ENCODE measurements around the gene ERCC4.
A peak's percentile ranks its signal among the peaks of the same experiment; 100 is the strongest.

Gene ERCC4

DNA sequence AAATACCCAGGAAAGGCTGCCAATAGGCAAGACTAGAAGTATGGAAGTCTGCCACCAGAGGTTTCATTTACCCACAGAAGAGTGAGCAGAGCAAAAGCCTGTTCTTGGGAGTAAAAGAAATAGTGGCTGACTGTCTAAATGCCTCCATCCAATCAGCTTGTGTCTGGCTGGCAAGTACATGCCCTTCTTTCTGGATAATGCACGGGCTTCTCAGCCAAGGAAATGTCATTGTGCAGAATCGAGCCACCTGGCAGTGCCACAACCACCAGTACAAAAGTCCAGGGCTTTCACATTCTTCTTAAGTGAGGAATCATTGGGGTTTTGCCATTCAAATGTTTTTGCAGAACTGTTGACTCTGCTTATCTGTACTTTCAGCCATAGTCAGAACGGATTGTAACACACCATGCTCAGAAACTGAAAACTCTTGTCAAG is 10.1 kb upstream of the ERCC4 start:
- peak in 32 of 51 donors; percentile 2 to 77 (median 32) for DNase-seq

DNA sequence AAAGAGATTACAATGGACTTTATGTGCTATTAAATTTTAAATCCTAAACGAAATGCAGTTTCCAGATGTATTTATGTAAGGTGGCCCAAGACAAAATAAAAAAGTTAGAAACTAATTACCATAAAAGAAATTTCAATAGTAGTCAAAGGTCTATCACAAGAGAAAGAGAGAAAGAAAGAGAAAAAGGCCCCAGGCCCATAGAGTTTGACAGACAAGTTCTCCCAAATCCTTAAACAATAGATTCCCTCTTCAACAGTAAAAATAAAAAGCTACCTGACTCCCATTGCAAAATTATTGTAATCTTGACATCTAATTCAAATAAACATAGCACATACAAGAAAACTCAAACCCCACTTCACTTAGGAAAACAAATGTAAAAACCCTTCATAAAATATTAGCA is 8.6 kb upstream of the ERCC4 start:
- DNase-seq = no peak

DNA sequence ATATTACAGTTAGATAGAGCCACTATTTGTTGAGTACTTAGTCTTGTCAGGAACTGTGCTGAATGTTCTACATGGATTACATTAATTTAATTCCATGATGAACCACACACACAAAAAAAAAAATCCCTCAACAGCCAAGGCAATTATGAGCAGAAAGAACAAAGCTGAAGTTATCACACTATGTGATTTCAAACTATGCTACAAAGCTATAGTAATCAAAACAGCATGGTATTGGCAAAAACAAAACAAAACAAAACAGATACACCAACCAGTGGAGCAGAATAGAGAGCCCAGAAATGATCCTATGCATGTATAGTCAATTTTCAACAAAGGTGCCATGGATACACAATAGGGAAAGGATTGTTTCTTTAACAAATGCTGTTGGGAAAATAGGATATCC is 8.1 kb upstream of the ERCC4 start:
- DNase-seq = no peak

DNA sequence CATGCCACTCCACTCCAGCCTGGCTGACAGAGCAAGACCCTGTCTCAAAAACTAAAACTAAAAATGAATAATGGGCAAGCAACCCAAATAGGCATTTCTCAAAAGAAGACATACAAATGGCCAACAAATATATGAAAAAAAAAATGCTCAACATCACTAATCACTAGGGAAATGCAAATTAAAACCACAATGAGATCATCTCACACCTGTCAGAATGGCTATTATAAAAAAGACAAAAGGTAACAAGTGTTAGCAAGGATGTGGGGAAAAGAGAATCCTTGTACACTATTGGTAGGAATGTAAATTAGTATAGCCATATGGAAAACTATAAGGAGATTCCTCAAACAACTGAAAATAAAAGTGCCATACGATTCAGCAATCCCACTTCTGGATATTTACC is 7.1 kb upstream of the ERCC4 start:
- DNase-seq = no peak

DNA sequence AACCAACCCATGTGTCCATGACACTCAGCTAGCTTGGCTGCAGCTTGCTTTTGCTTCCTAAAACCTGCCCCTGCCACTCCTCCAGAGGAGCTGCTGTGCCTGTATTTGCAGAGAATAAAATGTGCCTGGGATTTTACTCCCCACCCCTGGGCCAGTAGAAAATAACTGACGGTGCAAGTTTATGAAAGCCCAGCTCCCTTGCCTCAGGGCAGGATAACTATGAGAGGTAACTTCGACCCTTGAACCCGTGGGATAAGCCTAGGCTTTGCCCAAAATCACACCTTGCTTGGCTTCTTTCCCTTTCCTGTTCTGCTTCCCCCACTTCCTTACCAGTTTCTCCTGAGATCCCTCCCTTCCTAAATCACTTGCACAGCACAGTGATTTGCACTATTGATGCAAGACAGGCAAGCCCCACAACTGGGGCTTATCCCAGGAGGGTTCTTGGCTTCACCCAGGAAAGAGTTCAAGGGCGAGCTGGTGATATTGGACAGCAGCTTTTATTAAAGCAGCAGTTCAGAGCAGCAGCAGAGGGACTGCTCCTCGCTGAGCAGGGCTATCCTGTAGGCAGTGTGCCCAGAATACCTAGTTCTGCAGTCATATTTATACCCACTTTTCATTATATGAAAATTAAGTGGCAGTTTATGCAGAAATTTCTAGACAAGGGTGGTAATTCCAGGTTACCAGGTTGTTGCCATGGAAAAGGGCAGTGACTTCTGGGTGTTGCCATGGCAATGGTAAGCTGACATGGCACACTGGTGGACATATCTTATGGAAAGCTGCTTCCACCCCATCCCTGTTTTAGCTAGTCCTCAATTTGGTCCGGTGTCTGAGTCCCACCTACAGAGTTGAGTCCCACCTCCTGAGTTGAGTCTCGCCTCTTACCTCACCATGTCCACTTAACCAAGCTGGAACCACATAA is 6.3 kb upstream of the ERCC4 start:
- DNase-seq = no peak

DNA sequence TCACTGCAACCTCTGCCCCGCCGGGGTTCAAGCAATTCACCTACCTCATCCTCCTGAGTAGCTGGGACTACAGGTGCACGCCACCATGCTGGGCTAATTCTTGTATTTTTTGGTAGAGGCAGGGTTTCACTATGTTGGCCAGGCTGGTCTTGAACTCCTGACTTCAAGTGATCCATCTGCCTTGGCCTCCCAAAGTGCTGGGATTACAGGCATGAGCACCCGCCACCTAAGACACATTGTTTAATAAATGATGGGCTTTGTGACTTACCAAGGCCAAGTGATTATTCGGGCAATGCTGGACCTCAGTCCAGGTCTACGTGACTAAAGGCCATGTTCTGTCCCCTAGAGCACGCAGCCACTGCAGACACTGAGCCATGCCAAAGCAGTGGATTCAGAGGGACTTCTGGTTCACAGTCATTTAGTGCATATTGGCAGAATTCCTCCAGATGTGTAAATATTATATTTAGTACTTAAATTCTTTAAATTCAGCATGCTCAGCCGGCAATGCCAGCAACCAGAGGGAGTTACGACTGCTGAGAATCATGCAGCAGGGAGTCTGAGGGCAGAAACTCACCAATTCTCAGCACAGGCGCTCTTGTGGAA is 4.8 kb upstream of the ERCC4 start:
- no peak for DNase-seq

DNA sequence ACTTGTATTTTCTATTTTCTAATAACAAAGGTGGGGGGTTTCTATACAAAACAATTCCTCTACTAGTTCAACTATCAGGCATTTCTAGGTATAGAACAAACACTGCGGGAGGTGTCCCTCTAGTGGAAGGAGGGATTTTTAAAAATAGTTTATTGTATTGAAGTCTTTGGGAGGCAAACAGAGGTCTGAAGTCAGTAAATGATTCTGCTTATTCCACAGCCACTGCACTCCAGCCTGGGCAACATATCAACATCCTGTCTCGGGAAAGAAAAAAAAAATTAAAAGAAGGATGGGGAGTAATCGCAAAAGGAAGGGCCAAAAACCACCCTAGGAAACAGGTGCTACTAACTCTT is 648 bp upstream of the ERCC4 start:
- DNase-seq = peak in 2 of 51 donors; percentile 57 to 58

DNA sequence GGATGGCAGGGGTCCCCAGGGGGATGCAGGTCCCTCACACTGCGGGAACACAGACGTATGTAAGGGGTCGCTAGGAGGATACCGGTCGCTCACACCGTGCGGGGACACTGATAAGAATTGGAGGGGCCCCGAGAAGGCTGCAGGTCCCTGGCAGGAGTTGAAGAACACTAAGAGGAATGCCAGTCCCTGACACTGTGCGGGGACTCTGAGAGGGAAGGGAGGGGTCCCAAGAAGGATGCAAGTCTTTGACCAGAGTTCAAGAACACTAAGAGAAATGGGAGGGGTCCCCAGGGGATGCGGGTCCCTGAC is 510 bp downstream of the ERCC4 start:
- DNase-seq = no peak

DNA sequence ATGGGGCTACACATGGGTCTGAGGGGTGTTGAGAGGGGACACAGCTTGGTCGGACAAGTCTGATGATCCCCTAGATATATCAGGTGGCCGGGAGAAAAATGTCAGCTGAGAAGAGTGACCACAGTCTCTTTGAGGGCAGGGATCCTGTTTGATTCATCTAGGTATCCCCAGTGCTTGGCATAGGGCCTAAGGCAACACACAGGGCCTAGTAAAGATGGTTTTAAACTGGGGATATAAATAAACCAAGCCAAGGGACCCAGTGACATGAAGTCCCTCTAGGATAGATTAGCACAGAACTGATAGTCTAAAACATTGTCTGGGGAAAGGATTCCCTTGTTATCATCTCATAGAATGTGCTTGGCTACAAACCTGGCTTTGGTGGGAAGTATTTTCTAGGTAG is 1.4 kb downstream of the ERCC4 start:
- no peak for DNase-seq

DNA sequence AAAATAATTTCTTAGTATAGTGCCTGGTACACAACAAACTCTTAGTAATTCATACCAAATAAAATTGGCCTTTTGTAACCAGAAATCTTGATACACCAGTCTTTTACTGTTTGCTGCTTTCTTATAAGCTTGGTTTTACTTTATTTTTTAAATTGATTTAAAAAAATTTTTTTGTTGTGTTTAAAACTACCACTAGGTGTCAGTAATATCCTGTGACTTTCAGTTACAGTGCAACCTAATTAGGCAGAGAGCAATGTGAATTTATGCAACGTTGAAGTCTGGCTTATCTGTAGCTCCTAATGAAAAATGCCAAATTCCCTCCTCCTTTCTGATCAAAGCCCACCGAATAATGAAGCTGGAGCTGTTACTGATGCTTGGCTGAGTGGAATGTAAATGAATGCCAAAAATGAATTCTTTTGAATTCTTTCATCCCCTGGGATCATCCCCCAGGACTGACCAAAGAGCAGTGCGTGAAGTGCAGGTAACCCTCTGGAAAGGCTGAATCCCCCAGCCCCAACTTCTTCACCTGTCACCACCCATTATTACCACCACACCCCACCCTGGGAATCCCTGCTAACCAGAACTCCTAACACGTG is 3.8 kb downstream of the ERCC4 start:
- DNase-seq = peak in 2 of 51 donors; percentile 4 to 32

DNA sequence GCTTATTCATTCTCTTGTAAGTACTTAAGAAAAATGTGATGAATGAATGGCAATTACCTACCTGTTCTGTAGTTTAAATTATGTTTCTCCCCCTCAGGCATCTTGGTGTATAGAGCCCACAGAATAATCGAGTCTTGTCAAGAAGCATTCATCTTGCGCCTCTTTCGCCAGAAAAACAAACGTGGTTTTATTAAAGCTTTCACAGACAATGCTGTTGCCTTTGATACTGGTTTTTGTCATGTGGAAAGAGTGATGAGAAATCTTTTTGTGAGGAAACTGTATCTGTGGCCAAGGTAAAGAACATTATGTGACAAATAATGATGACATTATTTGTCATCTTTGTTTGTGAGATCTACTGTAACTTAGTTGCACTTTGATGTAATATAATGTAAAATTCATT is 6.5 kb downstream of the ERCC4 start:
- no peak for DNase-seq

DNA sequence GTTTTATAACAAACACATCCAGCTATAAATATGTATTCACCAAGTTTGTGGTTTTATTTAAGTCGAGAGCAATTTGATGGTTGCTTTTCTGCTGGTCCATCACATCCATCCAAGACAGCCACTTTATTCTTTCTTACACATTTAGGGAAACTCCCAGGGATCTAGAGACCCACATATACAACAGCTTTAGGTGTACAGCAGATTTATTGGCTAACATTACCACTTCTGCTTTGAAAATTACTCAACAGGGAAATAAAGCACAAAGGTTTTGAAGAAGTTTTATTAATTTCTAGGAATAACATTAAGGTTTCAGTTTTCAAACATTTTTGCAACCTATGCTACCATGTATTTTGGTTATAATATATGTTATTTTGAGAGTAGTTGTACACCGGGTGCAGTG is 6.9 kb downstream of the ERCC4 start:
- DNase-seq = no peak

DNA sequence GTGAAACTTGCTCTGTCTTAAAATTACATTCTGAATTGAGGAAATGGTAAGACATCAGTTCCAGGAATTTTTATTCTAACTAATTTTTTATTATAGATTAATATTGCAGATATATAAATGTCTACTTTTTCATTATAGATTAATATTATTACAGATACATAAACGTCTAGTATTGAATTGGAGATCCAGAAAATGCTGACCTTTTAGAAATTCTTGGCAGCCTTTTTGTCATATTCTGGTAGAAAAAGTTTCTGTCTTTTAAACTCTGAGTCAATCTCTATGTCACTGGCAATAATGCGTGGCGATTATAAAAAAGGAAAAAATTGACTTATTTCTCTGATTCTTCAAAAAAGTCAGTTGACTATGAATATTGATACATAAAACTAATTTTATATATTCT is 8.7 kb downstream of the ERCC4 start:
- DNase-seq = no peak

DNA sequence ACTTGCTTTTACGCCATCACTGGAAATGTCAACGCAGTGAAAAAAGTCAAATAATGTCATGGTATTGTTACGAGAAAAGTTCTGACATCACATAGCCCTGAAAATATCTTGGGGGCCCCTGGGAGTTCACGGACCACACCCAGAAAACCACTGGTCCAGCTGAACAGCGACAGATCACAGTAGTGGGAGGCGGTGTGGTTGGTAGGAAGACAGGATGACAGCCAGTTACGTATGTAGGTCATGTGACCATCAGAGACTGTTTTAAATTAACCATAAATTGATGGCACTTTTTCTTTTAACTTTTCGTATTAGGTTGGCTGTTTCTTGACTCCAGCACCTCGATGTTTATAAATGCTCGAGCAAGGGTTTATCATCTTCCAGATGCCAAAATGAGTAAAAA is 11.9 kb downstream of the ERCC4 start:
- DNase-seq = no peak

DNA sequence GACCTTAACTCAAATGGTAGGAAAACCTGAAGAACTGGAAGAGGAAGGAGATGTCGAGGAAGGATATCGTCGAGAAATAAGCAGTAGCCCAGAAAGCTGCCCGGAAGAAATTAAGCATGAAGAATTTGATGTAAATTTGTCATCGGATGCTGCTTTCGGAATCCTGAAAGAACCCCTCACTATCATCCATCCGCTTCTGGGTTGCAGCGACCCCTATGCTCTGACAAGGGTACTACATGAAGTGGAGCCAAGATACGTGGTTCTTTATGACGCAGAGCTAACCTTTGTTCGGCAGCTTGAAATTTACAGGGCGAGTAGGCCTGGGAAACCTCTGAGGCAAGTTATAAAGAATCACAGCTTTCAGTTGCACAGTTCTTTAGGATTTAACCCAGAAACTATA is 15.5 kb downstream of the ERCC4 start:
- no peak for DNase-seq

DNA sequence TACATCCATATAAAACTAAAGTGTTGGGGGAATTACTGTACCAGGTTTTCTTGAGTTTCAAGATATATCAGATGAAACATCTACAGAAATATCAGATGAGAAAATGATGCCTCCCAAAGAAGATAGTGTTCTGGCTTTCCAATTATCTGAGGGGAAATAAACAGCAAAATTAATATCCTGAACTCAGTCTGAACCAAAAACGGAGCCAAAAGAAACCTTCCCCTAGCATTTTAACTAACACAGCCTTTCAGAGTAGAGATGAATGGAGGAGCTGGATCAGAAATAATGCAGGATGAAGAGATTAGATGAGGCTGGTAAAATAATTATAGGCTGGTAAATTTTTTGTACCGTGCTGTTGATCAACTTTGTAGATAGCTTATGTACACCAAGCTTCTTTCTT is 16.2 kb downstream of the ERCC4 start:
- no peak for DNase-seq

DNA sequence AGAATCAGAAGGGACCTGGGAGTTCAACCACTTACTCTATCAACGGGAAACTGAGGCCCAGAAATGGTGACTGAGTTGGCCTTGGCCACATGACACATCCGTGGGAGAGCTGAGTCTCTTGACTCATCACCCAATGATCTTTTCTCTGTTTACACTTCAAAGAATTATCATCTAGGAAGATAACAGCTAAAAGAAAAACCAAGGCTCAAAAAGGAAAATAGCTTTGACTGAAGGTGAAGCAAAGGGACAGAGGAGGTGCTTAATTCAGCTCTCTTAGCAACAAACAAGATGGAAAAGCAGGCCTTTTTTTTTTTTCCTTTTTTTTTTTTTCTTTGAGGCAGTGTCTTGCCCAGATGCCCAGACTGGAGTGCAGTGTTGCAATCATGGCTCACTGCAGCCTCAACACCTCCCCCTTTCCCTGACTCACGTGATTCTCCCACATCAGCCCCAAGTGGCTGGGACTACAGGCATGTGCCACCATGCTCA is 16.7 kb downstream of the ERCC4 start:
- peak in 7 of 51 donors; percentile 4 to 25 (median 18) for DNase-seq

DNA sequence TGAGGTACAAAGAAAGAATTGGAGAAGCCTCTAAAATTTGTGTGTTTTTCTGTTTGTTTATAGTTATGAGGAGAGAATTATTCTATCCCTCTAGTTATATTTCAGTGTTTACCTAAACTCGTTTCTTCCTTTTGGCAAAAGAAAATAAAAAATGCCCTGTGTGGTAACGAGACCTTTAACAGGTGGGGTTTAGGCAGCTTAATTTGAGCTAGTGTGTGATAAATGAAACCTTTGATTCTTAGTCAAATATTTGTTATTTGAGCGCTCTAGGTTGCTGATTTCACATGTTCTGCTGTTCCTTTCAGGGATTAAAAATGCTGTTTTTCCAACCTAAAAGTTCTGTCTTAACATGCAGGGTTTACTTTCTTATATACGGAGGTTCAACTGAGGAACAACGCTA is 17.5 kb downstream of the ERCC4 start:
- no peak for DNase-seq

DNA sequence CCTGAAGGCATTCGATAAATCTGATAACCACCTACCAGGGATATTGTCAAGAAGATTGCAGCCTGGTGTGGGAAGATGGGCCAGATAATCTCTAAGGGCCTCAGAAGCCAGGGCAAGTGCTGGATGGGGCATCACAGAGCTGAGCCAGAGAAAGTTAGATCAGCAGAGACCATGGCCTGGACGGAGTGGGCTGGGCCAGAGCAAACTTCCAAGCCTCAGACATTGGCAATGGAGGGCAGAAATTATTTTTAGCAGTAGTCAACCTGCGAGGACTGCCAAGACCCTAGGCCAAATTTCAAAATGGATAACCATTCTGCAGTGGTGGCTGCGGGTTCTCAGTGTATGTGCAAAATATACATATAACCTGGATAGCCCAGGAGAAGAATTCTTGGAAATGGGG is 18.5 kb downstream of the ERCC4 start:
- DNase-seq = no peak

DNA sequence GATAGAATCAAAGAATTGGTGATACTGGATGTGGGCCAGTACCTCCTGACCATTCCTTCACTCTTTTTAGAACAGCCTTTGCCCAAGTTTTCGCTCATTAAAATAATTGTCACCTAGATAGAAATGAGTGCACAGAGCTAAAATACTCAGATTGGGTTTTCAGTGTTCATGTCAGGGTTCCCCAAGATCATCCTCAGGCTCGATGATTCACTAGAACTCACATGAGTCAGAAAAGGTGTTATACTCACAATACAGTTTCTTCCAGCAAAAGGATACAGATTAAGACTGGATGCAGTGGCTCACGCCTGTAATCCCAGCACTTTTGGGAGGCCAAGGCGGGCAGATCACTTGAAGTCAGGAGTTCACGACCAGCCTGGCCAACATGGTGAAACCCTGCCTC is 19.9 kb downstream of the ERCC4 start:
- no peak for DNase-seq

DNA sequence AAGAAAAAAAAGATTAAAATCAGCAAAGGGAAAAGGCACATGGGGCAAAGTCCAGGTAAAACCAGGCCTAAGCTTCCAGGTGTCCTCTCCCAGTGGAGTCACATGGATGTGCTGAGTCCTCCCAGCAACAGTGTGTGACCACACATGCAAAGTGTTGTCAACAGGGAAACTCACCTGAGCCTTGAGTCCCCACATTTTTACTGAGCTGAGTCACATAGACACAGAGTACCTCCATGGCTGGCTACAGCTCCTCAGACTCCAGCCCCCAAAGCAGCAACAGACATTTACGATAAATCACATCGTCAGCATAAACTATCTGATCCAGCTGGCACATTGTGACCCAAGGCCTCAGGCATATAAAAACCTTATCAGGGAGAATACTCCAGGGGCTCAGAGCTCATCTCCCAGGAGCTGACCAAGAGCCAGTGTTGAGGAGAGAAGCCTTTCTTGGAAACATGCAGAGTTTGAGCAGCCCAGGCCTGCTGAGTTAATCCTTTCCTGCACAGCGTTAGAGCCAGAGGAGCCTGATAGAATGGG is 20.5 kb downstream of the ERCC4 start:
- no peak for DNase-seq

DNA sequence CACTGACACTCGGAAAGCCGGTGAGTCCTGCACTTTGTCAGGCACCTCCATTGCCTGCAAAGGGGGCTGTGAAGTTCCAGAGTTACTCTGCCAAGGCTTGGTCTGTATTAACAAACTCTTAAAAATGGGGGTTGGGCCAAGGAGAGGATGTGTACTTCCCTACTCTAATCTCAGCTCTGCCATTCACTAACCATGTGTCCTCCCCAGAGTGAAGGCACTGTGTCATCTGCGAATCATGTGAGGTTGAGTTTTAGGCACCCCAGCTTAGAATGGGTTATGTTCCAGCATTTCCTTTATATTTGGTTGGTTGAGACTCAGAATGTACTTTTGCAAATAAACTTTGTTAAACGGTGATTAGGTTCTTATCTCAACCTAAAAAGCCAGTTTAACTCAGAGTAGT is 24.9 kb downstream of the ERCC4 start:
- DNase-seq = no peak

All from hypothalamus (tissue), 51 donors.